Calu3 (cell line): ENCODE data around the gene WAC. TPM values are rescaled to one million over a fixed set of nuclear protein-coding genes. Genes with fewer than 3 reads are reported as not detected.
A peak's percentile ranks its signal among the peaks of the same experiment; 100 is the strongest.

Source experiments
- BruUV-seq: library from RNA; stranded (reverse); fragments of 400-500 nt; replicated peaks from 2 replicates; lab custom pipeline; 2021; lab: Mats Ljungman, UMichigan
- CTCF ChIA-PET: fragments of 300-600 bp; sonication (Branson Sonifier 250); formaldehyde crosslinking; loops from one replicate; lab custom pipeline; 2022; ENCODE audit warnings: antibody characterized with exemption; lab: Charles Lee
- DNase-seq: peaks from one replicate; pipeline ENCODE4 v3.0.0; 2022
- H3K27ac Mint-ChIP-seq: one replicate; pipeline ENCODE4 v1.8.0; 2022; ENCODE audit warnings: mixed read lengths; ENCODE audit not compliant: unreplicated experiment
- H3K27me3 Mint-ChIP-seq: one replicate; pipeline ENCODE4 v1.8.0; 2022; ENCODE audit warnings: mixed read lengths; ENCODE audit not compliant: unreplicated experiment
- H3K36me3 Mint-ChIP-seq: one replicate; pipeline ENCODE4 v1.8.0; 2022; ENCODE audit warnings: mild to moderate bottlenecking, moderate library complexity, mixed read lengths; ENCODE audit not compliant: insufficient read depth, unreplicated experiment
- H3K4me1 Mint-ChIP-seq: one replicate; pipeline ENCODE4 v1.8.0; 2022; ENCODE audit warnings: mild to moderate bottlenecking, low read depth, mixed read lengths; ENCODE audit not compliant: unreplicated experiment
- H3K4me3 Mint-ChIP-seq: one replicate; pipeline ENCODE4 v1.8.0; 2022; ENCODE audit warnings: mild to moderate bottlenecking, low read depth, moderate library complexity, mixed read lengths; ENCODE audit not compliant: unreplicated experiment
- H3K9me3 Mint-ChIP-seq: one replicate; pipeline ENCODE4 v1.8.0; 2022; ENCODE audit warnings: low read depth, mixed read lengths; ENCODE audit not compliant: unreplicated experiment
- intact Hi-C: fragments of 100-400 bp; cut with micrococcal nuclease; formaldehyde crosslinking; loops from one replicate; pipeline ENCODE4 v1.10.0; 2022; ENCODE audit not compliant: unreplicated experiment
- total RNA-seq: library from RNA; stranded (reverse); gene quantifications from 2 replicates; pipeline ENCODE4 v1.2.3, GENCODE V29; 2022
- TF ChIP-seq, protein P1 (sequence below): fragments of 200-600 bp; IDR thresholded peaks from one replicate; pipeline ENCODE4 v1.8.0; 2022; ENCODE audit warnings: antibody characterized with exemption; ENCODE audit not compliant: unreplicated experiment

Gene WAC
- total RNA-seq, 1 experiment from 2014 or later = 127 TPM

DNA sequence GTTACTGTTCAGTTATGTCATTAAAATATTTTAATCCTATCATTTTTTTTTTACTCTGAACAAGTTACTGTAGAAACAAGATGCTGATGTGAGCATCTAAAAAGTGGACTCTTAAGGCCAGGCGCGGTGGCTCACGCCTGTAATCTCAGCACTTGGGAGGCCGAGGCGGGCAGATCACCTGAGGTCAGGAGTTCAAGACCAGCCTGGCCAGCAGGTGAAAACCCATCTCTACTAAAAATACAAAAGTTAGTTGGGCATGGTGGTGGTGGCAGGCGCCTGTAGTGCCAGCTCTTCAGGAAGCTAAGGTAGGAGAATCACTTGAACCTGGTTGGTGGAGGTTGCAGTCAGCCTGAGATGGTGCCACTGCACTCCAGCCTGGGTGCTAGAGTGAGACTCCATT is 2.9 kb downstream of the WAC start:
- CTCF ChIA-PET = interaction anchor here (2.1 kb wide), 1 partner anchor 10 kb away, joined by 6 read pairs; no protein-coding TSS in a partner anchor
- DNase-seq = no peak
- Mint-ChIP-seq H3K9me3 (no peaks in the 10 kb centered on the region), H3K36me3 (peaks cover 84% of the 10 kb centered on the region), H3K4me3 (peak overlapping the region; percentile 87), H3K27ac (no peak overlapping the region), H3K27me3 (no peaks in the 10 kb centered on the region), H3K4me1 (peaks cover 19% of the 10 kb centered on the region)
- intact Hi-C loops = no loop called here
- TF ChIP-seq, protein P1, sequence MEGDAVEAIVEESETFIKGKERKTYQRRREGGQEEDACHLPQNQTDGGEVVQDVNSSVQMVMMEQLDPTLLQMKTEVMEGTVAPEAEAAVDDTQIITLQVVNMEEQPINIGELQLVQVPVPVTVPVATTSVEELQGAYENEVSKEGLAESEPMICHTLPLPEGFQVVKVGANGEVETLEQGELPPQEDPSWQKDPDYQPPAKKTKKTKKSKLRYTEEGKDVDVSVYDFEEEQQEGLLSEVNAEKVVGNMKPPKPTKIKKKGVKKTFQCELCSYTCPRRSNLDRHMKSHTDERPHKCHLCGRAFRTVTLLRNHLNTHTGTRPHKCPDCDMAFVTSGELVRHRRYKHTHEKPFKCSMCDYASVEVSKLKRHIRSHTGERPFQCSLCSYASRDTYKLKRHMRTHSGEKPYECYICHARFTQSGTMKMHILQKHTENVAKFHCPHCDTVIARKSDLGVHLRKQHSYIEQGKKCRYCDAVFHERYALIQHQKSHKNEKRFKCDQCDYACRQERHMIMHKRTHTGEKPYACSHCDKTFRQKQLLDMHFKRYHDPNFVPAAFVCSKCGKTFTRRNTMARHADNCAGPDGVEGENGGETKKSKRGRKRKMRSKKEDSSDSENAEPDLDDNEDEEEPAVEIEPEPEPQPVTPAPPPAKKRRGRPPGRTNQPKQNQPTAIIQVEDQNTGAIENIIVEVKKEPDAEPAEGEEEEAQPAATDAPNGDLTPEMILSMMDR = no peak
- no TSS peak for BruUV-seq

DNA sequence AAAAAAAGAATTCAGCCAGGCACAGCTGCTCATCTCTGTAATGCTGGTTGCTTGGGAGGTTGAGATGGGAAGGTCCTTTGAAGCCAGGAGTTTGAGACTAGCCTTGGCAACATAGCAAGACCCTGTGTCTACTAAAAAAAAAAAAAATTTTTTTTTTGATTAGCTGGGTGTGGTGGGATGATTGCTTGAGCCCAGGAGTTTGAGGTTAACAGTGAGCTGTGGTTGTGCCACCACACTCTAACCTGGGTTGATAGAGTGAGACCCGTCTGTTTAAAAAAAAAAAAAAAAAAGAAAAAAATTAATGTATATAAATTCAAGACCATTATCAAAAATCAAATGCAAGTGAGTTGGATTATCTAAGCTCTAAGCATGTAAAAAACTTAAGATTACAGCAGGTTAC is 5.7 kb downstream of the WAC start:
- CTCF ChIA-PET = interaction anchor here (0.8 kb wide), 1 partner anchor 12 kb away, joined by 4 read pairs; no protein-coding TSS in a partner anchor
- no peak overlapping the region for H3K27ac Mint-ChIP-seq
- intact Hi-C loops = no loop called here
- no peak overlapping the region for H3K4me3 Mint-ChIP-seq
- BruUV-seq = no TSS peak
- DNase-seq = no peak
- TF ChIP-seq, protein P1 = no peak
- H3K9me3 Mint-ChIP-seq = no peaks in the 10 kb centered on the region
- no peaks in the 10 kb centered on the region for H3K27me3 Mint-ChIP-seq
- H3K36me3 Mint-ChIP-seq = peaks cover 76% of the 10 kb centered on the region
- peaks cover 20% of the 10 kb centered on the region for H3K4me1 Mint-ChIP-seq

DNA sequence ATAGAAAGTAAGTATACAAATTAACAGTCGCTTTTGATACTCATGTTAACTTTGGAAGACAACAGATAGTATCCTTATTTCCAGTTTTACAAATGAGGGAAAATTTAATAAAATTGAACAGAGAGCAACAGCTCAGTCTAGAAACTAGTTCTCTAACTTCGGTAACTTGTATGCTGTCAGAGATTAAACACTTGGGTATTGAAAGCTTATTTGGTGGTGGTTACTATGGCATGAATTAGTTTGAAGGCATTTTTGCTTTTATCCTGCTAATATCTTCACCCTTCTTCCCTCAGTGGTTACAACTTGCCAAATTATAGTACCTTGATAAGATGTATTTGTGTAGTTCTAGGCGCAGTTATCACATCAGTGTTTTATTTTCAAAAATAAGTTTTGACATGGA is 7.2 kb downstream of the WAC start:
- TF ChIP-seq, protein P1 = no peak
- no peak overlapping the region for H3K4me3 Mint-ChIP-seq
- CTCF ChIA-PET = no interaction called here

GRCh38 chr10:28541717-28542365 is 8.9 kb downstream of the WAC start:
- BruUV-seq = no TSS peak
- Mint-ChIP-seq H3K27ac (no peak overlapping the region), H3K4me3 (no peak overlapping the region), H3K36me3 (peaks cover 57% of the 10 kb centered on the region), H3K9me3 (no peaks in the 10 kb centered on the region), H3K27me3 (no peaks in the 10 kb centered on the region), H3K4me1 (peaks cover 16% of the 10 kb centered on the region)
- no peak for DNase-seq
- intact Hi-C loops = no loop called here
- CTCF ChIA-PET = no interaction called here
- TF ChIP-seq, protein P1 = no peak

More for the DNA sequence above, 7.2 kb downstream of the WAC start:
- DNase-seq = no peak
- Mint-ChIP-seq H3K36me3 (peaks cover 62% of the 10 kb centered on the region), H3K27me3 (no peaks in the 10 kb centered on the region), H3K9me3 (no peaks in the 10 kb centered on the region), H3K27ac (no peak overlapping the region), H3K4me1 (peaks cover 15% of the 10 kb centered on the region)
- intact Hi-C loops = no loop called here
- no TSS peak for BruUV-seq
